GM18526 (cell line): ENCODE results near the gene ODC1.
A peak's percentile ranks its signal among the peaks of the same experiment; 100 is the strongest.

Source experiments
- POLR2A ChIP-seq: IDR thresholded peaks from 3 replicates; pipeline ENCODE4 v1.6.1; 2011; ENCODE audit not compliant: insufficient read length; ENCODE audit errors: extremely low read depth

Gene ODC1

DNA sequence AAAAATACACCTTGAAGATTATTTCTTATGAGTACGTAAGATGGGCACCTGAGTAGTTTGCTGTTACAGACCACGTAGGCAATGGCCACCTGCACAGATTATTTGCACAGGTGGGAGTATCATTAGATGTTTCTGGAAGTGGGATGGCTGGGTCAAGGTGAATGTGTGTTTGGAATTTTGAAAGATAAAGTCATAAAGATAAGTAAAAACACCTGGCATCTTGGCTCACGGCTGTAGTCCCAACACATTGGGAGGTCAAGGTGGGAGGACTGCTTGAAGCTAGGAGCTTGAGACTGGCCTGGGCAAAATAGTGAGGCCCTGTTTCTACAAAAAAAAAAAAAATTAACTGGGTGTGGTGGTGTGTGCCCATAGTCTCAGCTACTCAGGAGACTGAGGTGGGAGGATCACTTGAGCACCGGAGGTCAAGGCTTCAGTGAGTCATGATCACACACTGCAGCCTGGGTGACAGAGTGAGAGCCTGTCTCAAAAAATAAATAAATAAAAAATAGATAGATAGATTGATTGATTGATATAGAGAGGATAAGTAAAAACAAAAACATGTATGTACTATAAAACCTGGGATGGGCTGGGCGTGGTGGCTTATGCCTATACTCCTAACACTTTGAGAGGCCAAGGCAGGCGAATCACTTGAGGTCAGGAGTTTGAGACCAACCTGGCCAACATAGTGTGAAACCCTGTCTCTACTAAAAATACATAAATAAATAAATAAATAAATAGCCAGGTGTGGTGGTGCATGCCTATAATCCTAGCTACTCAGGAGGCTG is 30.4 kb downstream of the ODC1 start:
- no peak for TF ChIP-seq POLR2A

DNA sequence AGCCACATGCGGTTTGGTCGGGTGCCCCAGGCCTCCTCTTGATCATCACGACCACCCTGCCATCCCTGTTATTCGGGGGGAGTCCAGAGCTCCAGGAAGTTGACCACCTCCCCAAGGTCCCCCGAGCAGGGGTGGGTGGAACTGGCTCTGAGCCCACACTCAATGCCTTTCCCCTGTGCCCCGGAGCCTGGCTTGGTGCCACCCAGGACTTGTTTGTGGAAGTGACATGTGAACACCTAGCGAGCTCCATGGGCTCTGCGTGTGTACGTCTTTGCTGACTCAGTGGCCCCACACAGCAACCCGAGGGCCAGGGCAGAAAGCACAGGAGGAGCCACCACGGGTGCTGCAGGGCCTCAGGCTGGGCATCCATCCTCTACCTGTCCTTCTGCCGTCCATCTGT is 32.5 kb downstream of the ODC1 start:
- no peak for TF ChIP-seq POLR2A

DNA sequence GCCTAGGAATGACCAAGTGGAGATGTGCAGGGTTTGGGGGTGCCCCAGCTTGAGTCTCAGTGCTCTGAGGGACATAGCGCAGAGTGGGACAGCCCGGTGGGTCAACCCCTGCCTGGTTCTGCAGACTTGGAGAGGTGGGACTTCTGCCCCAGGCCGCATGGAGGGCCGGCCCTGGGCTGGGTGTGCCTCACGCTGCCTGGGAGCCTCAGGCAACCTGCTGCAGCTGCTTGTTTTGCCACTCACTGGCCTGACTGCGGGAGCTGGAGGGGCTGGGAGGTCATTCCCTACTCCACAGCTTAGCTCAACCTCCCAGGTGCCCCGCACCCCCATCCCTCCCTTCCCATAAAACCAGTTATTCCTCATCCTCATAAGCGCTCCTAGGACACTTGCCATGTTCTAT is 33.1 kb downstream of the ODC1 start:
- no peak for TF ChIP-seq POLR2A

DNA sequence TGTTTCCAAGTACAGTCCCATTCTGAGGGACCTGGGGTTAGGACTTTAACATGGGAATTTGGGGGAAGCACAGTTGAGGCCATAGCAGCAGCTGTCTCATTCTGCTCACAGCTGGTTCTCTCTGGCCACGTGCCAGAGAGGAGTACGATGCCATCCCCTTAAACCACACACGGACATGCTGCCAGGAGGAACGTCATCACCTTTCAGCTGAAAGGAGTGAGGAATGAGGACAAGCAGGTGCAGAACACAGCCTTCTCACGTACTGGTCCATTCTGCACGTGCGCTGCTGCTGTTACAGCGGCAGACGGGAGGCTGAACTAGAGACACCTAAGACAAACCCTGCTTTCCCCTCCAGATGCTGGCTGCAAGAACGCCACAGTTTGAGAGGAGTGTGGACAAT is 33.5 kb downstream of the ODC1 start:
- TF ChIP-seq POLR2A = no peak

DNA sequence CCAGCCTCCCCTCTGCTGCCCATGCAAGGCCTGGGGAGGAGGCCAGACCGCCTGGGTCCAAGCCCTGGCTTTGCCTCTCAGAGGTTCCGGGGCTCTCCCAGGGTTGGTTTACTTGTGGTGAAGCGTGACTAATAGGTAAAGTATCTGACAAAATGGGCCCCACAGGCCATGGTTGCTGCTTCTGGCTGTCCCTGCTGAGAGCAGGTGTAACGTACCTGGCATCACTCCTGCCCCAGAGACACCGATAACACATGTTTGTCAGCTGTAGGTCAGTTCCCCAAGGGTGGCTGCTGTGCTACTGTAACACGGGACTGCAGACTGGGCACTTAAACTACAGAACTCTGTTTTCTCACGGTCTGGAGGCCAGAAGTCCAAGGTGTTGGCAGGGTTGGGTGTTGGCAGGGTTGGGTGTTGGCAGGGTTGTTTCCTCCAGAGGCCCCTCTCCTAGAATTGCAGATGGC is 34.1 kb downstream of the ODC1 start:
- no peak for TF ChIP-seq POLR2A

DNA sequence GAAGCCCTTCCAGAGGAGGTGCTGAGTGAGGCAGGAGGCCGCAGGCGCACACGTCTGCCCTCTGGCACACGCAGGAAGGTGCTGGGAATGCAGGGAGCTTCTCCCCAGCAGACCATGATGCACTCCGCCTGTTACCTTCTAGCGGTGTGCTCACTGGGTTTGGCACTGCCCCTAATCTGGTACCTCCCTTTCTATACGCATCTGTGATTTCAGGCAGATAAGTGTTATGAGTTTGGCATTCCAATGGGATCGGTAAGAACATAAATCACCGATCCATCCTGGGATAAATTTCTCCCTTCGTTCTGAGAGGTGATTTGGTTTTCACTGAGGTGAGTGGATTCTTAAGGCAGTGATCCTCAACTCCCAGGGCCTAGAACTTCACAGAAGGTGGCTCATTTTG is 34.6 kb downstream of the ODC1 start:
- TF ChIP-seq POLR2A = no peak

DNA sequence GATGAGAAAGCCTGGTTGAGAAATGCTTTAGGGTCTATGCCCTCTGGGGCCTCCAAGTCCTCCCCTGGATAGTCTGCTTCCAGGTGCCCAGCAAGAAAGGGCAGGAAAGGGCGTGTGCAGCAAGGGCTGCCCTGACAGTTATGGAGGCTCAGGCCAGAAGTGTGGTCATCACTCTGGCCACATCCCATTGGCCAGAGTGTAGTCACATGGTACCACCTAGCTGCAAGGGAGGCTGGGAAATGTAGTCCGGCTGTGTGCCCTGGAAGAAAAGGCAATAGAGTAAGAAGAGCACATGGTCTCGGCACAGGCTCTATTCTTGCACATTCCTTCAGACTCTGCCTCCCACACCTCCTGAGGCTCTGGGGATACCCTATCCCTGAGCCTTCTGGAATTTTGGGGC is 35.7 kb downstream of the ODC1 start:
- no peak for TF ChIP-seq POLR2A

DNA sequence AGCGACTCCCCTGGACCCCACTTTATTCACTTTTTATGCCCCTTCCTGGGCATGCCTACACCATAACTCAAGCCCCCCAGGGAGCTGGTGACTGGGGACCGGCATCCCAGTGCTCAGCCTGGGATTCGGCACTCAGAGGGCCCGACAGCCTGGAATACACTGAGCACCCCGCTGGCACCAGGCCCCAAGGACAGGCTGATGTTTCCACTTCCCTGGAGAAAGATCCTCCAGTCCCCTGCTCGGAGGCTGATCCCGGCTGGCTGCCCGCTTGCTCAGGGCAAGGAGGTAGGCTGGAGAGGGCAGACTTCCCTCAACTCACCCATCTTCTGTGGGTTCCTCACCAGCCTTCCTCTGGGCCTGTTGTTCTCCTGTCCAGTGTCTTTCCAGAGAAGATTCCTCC is 36.6 kb downstream of the ODC1 start:
- TF ChIP-seq POLR2A = no peak

DNA sequence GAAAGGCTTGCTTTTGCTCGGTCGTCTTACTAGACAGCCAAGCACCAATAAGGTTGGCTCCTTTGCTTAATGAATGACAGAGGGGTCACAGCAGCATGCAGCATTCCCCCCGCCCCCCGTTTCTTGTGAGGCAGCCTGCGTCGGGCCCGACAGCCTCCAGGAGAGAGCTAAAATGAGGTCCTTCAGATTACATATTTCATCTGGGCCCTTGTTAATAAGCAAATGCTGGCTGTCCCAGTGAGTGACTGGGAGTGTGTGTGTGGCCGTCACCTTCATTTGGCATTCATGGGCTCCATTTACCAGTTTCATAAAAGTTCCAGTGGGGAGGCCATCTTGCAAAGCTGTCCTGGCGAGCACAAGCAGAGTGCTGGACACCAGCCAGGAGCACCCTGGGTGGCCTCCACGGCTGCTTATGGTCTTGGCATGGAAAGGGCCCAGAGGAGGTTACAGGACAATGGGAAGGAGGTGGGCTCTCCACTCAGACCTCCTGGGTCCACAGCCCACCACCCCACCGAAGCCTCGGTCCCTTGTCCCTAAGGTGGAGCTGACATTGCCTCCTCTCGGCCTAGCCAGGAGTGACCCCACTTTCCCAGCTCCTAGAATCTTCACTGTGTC is 37.2 kb downstream of the ODC1 start:
- TF ChIP-seq POLR2A = no peak

DNA sequence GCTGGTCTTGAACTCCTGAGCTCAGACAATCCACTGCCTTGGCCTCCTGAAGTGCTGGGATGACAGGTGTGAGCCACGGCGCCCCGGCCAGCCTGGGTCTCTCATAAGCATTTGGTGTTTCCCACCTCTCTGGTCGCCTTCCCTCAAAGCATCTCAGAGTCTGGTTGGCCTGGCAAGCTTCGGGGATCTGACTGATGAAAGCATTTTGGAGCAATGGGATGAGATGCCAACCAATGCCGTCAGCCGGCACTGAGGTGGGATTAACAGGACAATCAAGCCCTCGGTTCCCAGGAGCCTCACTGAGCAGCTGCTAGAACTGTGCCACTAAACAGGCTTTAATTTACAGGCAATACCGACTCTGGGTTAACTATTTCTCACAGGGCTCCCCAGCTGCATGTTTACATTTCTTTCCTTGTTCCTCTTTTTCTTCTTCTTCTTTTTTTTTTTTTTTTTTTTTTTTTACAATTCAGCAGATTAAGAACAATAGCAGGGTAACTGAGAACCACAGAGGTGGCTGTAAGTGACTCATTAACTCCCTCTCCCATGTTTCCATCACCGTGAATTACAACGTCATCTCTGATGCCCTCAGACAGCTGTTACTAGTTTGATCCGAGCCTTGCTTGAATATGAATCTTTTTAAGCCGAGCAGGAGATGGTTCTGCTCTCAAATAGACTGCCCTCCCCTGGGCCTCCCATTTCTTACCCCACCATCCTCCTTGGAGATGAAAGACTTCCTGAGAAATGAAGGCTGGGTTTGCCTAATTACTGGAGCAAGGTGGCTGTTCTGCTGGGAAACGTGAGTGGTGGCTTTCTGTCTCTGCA is 37.9 kb downstream of the ODC1 start:
- peak; percentile 32 for TF ChIP-seq POLR2A

DNA sequence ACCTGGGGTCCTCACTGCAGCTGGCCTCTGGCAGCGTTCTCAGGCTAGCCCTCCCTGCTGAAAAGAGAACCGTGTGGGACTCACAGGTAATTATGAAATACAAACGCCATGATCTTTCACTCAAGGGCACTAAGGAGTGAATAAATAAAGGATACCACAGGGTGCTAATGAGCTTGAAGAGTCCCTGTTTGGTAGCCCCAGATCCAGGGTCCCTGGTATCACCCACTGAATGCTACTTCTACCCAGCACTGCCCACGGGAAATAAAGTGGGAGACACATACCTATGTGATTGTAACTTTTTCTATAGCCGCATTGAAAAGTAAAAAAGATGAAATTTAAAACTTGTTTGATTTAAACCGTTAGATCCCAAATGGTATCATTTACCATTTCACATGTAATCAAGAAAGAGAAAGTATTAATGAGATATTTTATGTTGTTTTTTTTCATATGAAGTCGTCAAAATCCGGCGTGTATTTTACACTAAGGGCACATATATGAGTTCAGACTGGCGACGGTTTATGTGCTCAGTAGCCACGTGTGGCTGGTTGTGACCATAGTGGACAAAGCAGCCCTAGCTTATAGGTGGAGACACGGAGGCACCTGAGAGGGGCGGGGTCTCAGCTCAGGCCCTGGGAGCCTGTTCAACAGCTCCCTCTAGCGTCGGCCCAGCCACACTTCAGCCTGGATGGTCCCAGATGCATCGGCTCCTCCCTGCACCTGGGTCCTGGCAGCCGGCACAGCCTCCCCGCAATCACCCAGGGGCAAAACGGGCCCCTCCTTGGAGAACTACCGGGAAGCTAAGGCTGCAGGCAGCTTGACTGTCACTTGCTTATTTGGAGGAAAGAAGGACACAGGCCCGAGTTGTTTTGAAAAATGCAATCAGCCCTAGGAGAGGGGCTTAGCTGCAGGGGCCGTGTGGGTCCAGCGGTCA is 39.2 kb downstream of the ODC1 start:
- TF ChIP-seq POLR2A = no peak

DNA sequence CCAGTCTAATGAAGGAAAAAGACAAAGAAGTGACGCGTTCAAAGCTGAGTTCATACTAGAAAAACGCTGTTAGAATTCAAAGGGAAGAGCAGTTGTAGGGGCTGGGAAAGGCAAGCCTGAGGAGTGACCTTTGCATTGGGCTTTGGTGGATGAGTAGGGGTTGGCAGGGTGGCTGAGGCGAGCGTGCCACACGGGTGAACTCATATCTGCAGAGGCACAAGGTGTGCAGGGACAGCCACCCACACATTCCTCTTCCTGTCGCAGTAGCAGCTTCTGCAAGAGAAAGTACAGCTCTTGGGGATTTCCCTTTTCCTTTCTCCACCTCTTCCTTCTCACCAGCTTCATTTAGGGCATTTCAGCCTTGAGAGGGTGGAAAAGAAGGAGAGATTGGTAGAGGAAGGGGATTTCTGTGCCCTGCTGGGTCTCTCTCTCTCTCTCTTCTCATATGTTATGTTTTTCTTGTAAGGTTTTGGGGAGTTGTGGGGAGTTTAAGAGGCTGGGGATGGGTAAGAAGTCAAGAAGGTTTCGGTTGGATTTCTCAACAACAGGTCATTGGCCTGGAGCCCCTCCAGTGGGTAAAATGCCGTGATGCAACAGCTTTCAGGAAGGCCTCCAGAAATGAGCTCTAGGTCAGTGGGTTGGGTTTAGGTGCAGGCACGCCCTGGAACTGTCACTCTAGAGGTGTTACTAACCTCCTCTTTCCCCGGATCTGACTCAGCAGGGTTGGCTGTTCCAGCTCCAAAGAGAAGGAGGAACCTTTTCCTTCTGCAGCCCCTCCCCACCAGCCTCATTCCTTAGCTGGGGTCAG is 40.1 kb downstream of the ODC1 start:
- TF ChIP-seq POLR2A = peak; percentile 20

DNA sequence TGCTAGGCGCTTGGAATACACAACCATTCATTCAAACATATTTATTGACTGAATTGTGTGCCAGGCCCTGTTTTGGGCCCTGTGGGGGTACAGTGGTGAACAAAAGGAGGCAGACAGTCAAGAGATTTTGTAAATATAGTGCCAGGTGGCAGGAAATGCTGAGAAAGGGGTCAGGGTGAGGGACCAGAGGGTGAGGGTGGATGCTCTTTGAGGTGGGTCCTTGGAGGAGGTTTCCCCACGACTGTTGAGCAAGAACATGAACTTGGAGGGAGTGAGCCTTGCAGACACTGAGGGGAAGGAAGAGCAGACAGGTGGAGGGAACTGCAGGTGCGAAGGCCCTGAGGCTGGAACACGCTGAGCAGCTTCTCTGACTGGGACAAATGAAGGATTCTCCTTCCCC is 40.7 kb downstream of the ODC1 start:
- no peak for TF ChIP-seq POLR2A
